Cardiac septum (tissue), 1 donor: ENCODE data around the gene WDHD1. TPM values are rescaled to one million over a fixed set of nuclear protein-coding genes. Genes with fewer than 3 reads are reported as not detected.
"Not testable (repeated sequence)": the region's sequence is repeated elsewhere in the genome, so short reads cannot be mapped to it uniquely, and the experiment has no call there.

ENCODE experiments used
- DNase-seq: peaks from one replicate; pipeline ENCODE4 v3.0.0-alpha.2; 2020; ENCODE audit warnings: low spot score
- intact Hi-C: fragments of 100-400 bp; cut with DNase I; formaldehyde crosslinking; loops from one replicate; pipeline ENCODE4 v1.14.0; 2022
- long read RNA-seq: library from polyadenylated mRNA; unstranded; transcript quantifications from one replicate; pipeline ENCODE4 v2.0.0, GENCODE V29; 2021
- total RNA-seq: library from RNA; stranded (reverse); fragmentation: NEBNext Ultra II Directional; extraction: Animal tissue kit (Norgen Biotek cat#: 25700); gene quantifications from one replicate; pipeline ENCODE4 v1.2.1, GENCODE V29; 2021
- donor health status: DM: no; HTN: no; CAD: no.

The WDHD1 gene
- total RNA-seq, result 1.8 TPM
- long read RNA-seq, partial matches to known transcripts, result 1 of 3 reads
- long read RNA-seq, other reads (novel, unspliced or antisense), result 2 of 3 reads

DNA sequence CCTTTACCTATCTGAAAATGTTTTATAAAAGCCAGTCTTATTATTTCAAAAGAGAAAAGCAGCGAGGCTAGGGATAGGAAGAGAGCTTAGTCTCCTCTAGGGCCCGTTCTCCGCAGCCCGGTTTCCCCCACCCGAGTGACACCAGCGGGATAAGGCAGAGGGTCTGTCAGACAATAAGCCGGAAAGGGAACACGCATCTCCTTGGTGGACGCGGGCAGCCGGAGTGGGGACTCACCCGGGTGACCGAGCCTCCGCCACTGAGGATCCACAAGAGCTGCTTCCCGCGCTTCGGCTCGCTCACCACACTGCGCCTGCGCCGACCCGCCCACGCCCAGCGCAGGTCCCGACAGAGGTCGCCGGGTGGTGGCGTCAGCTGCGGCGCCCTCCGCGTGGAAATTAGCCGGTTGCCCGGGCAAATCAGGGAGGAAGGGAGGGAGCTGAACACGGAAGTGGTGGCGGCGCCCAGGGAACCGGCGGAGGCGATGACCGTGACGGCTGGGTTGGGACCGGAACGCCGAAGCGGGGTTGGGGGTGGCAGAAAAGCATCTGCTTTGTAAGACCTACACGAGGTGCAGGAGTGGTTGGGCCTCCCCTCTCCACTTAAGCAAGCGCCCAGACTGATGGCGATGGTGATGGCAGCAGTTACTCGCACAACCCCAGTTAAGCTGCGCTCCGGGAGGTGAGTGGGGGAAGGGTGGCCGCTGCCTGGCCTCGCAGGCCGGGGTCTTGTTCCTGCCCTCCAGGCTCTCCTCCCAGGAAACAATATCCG is at the start of gene WDHD1, which contains the start of gene SOCS4:
Gene WDHD1, minus strand, starts transcription at position 307 of the 769 bp plus-strand sequence. CDS start 312 bp downstream, outside the sequence.
Gene SOCS4, plus strand, starts transcription at position 444 of the 769 bp plus-strand sequence. CDS start 15,806 bp downstream, outside the sequence.
- intact Hi-C loops, result loop anchor here (2.0 kb wide), 1 partner anchor 24 kb away; the partner anchor contains the start of gene MAPK1IP1L
- DNase-seq, result peak; percentile 98

DNA sequence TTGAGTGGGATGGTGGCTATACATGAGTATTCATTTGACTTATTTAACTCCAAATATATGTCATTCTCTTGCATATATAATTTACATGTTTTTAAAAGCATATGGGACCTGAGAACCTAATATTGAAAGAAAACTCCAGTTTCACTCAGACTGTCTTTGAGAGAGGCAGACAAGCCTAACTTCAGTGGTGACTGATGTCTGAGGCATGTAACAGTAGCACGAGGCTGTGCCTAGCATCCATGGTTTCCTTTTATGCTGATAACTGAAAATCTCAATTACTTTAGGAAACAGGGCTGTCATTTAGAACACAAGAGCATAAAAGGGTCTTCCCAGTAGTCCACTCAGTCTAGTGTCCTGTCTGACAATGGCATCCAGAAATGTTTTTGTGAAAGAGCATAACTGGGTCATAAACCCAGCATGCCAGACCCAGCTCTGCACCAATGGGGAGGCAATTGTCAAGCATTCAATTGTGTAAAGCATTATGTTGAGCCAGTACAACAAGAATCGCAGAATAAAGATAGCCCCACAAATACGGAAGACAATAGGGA is 48.8 kb upstream of the WDHD1 start:
- intact Hi-C loops, result no loop called here
- DNase-seq, result no peak

DNA sequence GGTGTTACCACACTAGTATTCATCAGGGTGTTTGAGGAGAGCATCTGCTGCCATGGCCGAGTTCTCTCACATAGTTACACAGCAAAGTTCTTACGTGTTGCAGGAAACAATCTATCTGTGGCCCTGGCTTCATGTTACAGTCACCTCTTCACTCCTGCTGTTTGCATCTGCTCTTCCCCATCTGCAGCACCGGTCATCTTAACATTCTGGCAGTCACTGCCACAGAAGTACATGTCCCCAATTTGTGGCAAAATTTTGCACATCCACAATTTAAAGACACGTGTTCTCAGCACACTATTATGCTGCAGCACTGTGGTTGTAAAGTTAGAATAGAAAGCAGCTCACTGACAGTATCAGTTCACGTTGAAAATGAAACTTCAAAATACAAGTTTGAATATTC is 47.8 kb upstream of the WDHD1 start:
- DNase-seq, result no peak
- intact Hi-C loops, result no loop called here

DNA sequence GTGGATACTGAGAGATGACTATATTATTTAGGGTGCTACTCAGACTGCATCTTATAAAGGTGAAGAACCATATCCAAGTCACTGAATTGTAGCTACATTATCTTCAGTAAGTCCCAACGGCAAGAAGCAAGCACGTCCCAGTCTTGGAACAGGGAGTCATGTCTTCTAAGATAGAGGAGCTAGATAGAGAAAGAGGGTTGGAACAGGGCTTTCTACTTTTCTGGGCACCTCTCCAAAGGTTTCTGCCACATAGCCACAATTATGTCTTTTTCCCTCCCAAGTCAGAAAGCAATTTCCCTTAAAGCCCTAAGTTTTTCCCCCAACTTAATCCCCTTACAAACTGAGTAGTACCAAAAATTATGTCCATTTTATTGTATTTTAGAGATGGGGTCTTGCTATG is 47.0 kb upstream of the WDHD1 start:
- DNase-seq, result no peak
- intact Hi-C loops, result no loop called here

DNA sequence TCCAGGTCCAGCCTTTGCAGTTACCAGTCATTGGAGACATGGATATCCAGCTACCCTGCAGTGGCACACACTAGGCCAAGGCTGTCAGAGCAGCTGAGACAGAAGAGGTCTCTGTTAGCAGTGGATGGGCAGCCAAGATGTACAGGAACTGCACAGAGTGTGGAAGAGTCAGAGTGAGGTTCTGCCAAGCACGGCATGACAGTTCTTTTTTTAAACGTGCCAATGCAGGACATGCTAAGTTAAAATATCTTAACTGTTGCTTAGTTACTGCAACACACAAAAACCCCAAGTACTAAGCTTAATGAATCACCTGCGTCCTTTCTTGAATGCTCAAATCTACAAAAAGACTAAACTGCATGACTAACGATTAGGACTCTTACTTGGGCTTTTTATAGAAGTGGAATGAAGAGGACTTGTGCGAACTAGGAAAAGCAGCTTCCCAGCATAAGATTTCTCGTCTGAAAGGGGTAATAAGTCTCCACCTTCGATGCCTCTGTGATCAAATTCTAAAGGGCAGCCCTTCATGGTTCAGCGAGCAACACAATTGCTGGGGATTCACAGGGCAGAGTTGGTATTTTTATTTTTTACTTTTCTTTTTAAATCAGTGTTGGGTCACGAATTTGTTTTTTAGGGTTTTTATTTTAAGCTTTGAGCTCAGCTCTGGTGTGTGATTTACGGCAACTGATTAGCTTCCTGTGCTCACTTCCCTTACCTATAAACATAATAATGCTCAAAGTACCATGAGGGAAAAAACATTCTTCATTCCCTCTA is 45.2 kb upstream of the WDHD1 start:
- intact Hi-C loops, result no loop called here
- no peak for DNase-seq

DNA sequence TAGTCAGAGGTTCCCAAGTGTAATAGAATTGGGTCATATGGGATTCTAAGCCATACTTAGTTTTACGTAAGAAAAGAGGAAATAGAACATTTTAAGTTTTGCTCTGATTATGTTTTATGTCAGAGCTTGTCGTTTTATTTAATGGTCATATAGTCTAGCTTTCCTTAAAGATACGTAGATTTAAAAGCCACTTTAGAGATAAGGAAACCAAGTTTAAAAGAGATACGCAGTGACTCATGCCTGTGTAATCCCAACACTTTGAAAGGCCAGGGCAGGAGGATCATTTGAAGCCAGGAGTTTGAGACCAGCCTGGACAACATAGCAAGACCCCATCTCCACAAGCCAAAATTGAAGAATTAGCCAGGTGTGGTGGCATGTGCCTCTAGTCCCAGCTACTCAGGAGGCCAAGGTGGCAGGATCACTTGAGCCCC is 44.1 kb upstream of the WDHD1 start:
- intact Hi-C loops, result no loop called here
- DNase-seq, result no peak

DNA sequence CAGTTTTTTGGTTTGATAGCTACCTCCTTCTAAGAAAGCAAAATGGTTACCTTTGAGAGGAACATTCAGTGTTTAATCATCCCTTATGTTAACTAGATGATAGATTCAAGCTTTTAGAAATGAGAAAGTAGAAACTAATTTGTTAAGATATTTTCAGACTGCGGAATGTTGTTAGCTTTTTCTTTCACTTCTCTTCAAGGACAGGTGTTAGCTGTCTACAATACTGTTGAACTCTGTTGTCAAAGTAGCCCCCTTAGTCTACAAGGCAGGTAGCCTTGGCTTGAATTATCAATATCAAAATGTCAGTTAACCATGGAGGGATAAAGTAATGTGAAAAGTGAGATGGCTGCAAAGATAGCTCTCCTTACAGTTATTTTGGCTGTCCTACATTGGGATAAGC is 39.3 kb upstream of the WDHD1 start:
- no peak for DNase-seq
- intact Hi-C loops, result no loop called here

- DNase-seq, result no peak
- intact Hi-C loops, result no loop called here
These were observed 38.5 kb upstream of the WDHD1 start for GRCh38 chr14:55065411-55065810.

- intact Hi-C loops, result not testable (repeated sequence)
These were observed 38.0 kb upstream of the WDHD1 start for GRCh38 chr14:55064896-55065295.

GRCh38 chr14:55062517-55063351 is 35.8 kb upstream of the WDHD1 start:
- no peak for DNase-seq
- intact Hi-C loops, result no loop called here

More at GRCh38 chr14:55064896-55065295, 38.0 kb upstream of the WDHD1 start:
- not testable (repeated sequence) for DNase-seq

DNA sequence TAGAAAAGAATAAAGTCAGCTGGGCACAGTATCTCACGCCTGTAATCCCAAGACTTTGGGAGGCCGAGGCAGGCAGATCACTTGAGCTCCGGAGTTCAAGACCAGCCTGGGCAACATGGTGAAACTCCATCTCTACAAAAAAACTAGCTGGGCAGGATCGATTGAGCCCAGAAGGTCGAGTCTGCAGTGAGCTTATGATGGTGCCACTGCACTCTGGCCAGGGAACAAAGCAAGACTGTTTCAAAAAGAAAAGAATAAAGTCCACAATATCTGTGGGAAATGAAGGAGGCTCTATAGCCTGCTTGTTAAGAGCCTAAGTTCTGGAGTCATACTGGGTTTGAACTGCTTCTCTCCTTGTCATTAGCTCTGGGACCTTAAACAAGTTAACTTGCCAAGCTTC is 32.4 kb upstream of the WDHD1 start:
- DNase-seq, result no peak
- intact Hi-C loops, result loop anchor here (10.0 kb wide), 1 partner anchor 155 kb away; the partner anchor contains the start of gene GCH1

- DNase-seq, result no peak
- intact Hi-C loops, result loop anchor here (10.0 kb wide), 1 partner anchor 153 kb away; the partner anchor contains the start of gene GCH1
These were observed 31.0 kb upstream of the WDHD1 start for GRCh38 chr14:55057919-55058318.

GRCh38 chr14:55054098-55054497 is 27.2 kb upstream of the WDHD1 start:
- intact Hi-C loops, result loop anchor here (5.0 to 10.0 kb wide), 2 partner anchors 83 to 149 kb away; partner anchors contain the start of gene GCH1
- no peak for DNase-seq

DNA sequence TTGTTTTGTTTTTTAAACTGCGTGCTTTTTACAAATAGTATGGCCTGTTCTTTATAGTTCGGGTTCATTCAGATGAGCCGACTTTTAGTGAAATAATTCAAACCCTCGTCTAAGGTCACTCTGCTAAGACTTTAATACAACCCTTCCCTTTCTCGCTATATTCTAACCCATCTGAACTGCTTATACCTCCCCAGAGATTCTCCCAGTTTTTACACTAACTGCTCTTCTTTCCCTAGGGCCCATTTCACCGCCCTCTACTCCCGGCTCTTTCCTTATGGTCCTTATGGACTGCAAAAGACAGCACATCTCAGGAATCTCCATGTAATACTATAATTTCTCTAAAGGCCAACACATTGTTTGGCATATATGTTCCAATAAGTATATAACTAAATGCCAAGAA is 26.6 kb upstream of the WDHD1 start:
- intact Hi-C loops, result loop anchor here (5.0 to 10.0 kb wide), 2 partner anchors 84 to 149 kb away; partner anchors contain the start of gene GCH1

GRCh38 chr14:55053018-55053417 is 26.1 kb upstream of the WDHD1 start:
- DNase-seq, result no peak

More for the DNA sequence above, 26.6 kb upstream of the WDHD1 start:
- DNase-seq, result no peak

DNA sequence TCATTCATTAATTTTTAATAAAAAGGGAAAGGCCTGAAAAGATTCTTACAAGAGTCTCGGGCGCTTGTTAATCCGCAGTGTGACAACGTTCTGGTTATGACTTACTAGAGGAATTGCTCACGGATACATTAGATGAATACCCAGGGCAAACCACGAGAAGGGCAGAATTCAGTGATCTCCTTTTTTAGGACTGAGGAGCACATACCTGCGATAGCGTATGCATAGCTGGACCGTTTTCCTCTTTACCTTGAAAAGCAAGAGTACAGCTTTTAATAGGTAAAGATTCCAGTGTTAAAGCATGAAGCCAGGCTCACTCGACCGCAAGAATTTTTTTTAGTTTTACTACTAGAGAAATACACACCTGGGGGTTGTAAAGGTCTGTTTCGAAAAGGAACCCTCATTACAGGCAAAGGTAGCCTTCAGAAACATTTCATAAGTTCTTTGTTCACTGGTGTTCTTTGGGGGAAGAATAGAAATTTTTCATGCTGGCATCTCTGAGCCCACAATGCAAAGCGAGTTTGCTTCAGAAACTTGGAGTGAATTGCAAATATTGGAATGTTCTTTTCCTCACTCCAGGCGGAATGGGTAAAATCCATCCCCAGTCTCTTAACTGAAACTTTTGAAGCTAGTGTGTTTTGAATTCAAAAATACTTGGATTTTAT is 25.5 kb upstream of the WDHD1 start:
- DNase-seq, result no peak
- intact Hi-C loops, result loop anchor here (5.0 to 10.0 kb wide), 2 partner anchors 85 to 148 kb away; partner anchors contain the start of gene GCH1

More at GRCh38 chr14:55053018-55053417, 26.1 kb upstream of the WDHD1 start:
- intact Hi-C loops, result loop anchor here (5.0 to 10.0 kb wide), 2 partner anchors 84 to 148 kb away; partner anchors contain the start of gene GCH1

DNA sequence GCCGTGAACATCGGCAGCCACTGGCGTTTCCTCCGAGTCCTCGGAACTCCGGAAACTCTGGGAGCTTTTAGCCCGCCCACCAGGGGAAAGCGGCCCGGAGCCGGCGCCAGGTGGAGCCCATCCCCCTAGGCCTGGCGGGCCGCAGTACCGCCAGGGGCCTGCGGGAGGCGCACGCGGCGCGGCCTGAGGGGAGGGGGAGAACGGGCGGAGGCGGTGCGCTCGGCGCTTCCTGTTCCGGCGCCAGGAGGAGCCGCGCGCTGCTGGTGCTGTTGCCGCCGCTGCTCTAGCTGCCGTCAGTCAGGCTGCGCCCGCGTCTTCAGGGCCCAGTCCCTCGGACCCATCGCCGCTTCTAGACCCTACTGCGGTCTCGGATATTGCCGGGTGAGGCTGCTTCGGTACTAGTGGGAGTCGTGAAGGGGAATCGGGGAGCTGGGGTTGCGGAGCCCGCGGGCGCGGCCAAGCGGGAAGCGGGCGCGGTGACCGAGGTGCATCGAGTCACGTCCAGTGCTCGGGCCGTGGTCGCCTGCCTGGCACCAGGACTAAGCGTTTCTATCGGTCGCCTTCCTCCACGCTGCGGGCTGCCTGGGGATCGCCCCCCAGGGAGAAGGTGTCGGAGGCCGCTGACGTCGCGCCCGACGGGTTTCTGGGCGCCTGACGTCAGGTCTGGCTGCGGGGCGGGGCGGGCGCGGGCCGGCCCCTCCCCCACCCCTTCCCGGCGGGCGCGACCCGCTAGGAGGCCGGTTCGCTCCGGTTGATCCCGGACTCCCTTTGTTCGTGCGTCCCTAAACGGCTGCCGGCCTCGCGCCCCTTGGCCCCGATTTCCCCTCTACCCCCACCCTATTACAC is 24.7 kb upstream of the WDHD1 start, which contains the start of gene MAPK1IP1L:
Gene MAPK1IP1L, plus strand, starts transcription at position 225 of the 846 bp plus-strand sequence. CDS start 10,037 bp downstream, outside the sequence.
- peak; percentile 97 for DNase-seq
- intact Hi-C loops, result loop anchor here (2.0 to 10.0 kb wide), 3 partner anchors 25 to 147 kb away; partner anchors contain the start of genes GCH1, SOCS4 and WDHD1
